LNCaP clone FGC (cell line): ENCODE measurements around the gene HOXD3.

Source experiments
- DNase-seq: peaks from one replicate; pipeline ENCODE4 v3.0.0-alpha.2; 2011; ENCODE audit warnings: low read depth
- H3K4me3 ChIP-seq: 2 replicates; pipeline ENCODE4 v1.5.1; 2011; ENCODE audit warnings: mild to moderate bottlenecking, low read depth, low read length, control low read depth
- CTCF ChIP-seq: IDR thresholded peaks from 2 replicates; pipeline ENCODE4 v1.5.1; 2012; ENCODE audit warnings: mild to moderate bottlenecking; ENCODE audit not compliant: control insufficient read depth, insufficient read depth; ENCODE audit errors: extremely low read depth

The HOXD3 gene

GRCh38 chr2:176187200-176187898 is 30.2 kb downstream of the HOXD3 start:
- no peak for DNase-seq
- no peak overlapping the region for H3K4me3 ChIP-seq

GRCh38 chr2:176187899-176188773 is 31.0 kb downstream of the HOXD3 start, which contains the start of gene HOXD1:
TSS of gene HOXD1 (plus strand) at chr2:176188668. CDS start at chr2:176188802, 134 bp downstream.
- H3K4me3 ChIP-seq = peak within 1 kb of the TSS; percentile 21
- DNase-seq = no peak
- no peak for TF ChIP-seq CTCF

More at GRCh38 chr2:176187200-176187898, 30.2 kb downstream of the HOXD3 start:
- TF ChIP-seq CTCF = no peak

GRCh38 chr2:176188774-176189680 is 31.9 kb downstream of the HOXD3 start:
- TF ChIP-seq CTCF = no peak
- no peak for DNase-seq
- H3K4me3 ChIP-seq = peak overlapping the region; percentile 21

GRCh38 chr2:176189681-176190641 is 32.9 kb downstream of the HOXD3 start:
- no peak for DNase-seq
- no peak overlapping the region for H3K4me3 ChIP-seq

GRCh38 chr2:176192351-176192750 is 35.2 kb downstream of the HOXD3 start:
- TF ChIP-seq CTCF = no peak
- H3K4me3 ChIP-seq = no peak overlapping the region
- DNase-seq = no peak

More at GRCh38 chr2:176189681-176190641, 32.9 kb downstream of the HOXD3 start:
- no peak for TF ChIP-seq CTCF
